HFFc6 (cell line): ENCODE measurements around the gene ZSCAN32. TPM values are rescaled to one million over a fixed set of nuclear protein-coding genes. Genes with fewer than 3 reads are reported as not detected.

Source experiments
- DNase-seq: peaks from one replicate; pipeline ENCODE4 v3.0.0-alpha.2; 2018
- H3K27ac Mint-ChIP-seq: 2 replicates; pipeline ENCODE4 v1.8.0; 2020; ENCODE audit warnings: mild to moderate bottlenecking, mixed read lengths
- H3K27me3 Mint-ChIP-seq: 2 replicates; pipeline ENCODE4 v1.8.0; 2021; ENCODE audit warnings: mild to moderate bottlenecking, moderate library complexity, mixed read lengths; ENCODE audit not compliant: insufficient read depth
- H3K36me3 Mint-ChIP-seq: 2 replicates; pipeline ENCODE4 v1.8.0; 2021; ENCODE audit warnings: low read depth, mixed read lengths
- H3K4me1 Mint-ChIP-seq: 2 replicates; pipeline ENCODE4 v1.8.0; 2020; ENCODE audit warnings: low read depth, mixed read lengths
- H3K4me3 Mint-ChIP-seq: 2 replicates; pipeline ENCODE4 v1.8.0; 2020; ENCODE audit warnings: mild to moderate bottlenecking, moderate library complexity, mixed read lengths
- H3K9me3 Mint-ChIP-seq: 2 replicates; pipeline ENCODE4 v1.8.0; 2020; ENCODE audit warnings: mild to moderate bottlenecking, mixed read lengths
- CTCF ChIP-seq: fragments of 200-600 bp; sonication (generic); IDR thresholded peaks from 2 replicates; pipeline ENCODE4 v1.5.0; 2021; ENCODE audit warnings: antibody characterized with exemption, mild to moderate bottlenecking
- long read RNA-seq: library from polyadenylated mRNA; unstranded; transcript quantifications from one replicate; pipeline ENCODE4 v2.0.0, GENCODE V29; 2019
- total RNA-seq, 6 experiments: library from RNA; stranded (reverse); fragmentation: NEBNext Ultra II Directional; extraction: Animal tissue kit (Norgen Biotek cat#: 25700); gene quantifications; 2 replicates in 1 of 6; 3 replicates in 5 of 6; pipeline ENCODE4 v1.2.3, GENCODE V29; 2021

Gene ZSCAN32
- total RNA-seq: 10 to 100 TPM in 3 of 6 experiments, 1 to 10 TPM in 3; 8.3 to 11.1 (median 10.3) TPM
- long read RNA-seq, partial matches to known transcripts: 2 of 10 reads
- long read RNA-seq, other reads (novel, unspliced or antisense): 5 of 10 reads

- peaks cover 36% of the 10 kb centered on the region for H3K9me3 Mint-ChIP-seq
- H3K36me3 Mint-ChIP-seq: peaks cover 61% of the 10 kb centered on the region
- no peak for TF ChIP-seq CTCF
- H3K27me3 Mint-ChIP-seq: no peaks in the 10 kb centered on the region
- DNase-seq: peak; percentile 99
- peak within 1 kb of the TSS; percentile 91 for H3K4me3 Mint-ChIP-seq
- peaks cover 9% of the 10 kb centered on the region for H3K4me1 Mint-ChIP-seq
- peak within 1 kb of the TSS; percentile 81 for H3K27ac Mint-ChIP-seq
These were observed at the start of gene ZSCAN32, which contains the start of gene ZNF174 for GRCh38 chr16:3400779-3401688. Gene ZSCAN32, minus strand, starts transcription at chr16:3401004. Its CDS starts 3,447 bp downstream, at chr16:3397557. Gene ZNF174, plus strand, starts transcription at chr16:3401215. Its CDS starts 790 bp downstream, at chr16:3402005.

GRCh38 chr16:3444032-3444388 is 43.2 kb upstream of the ZSCAN32 start:
- peak overlapping the region; percentile 97 for H3K4me3 Mint-ChIP-seq
- TF ChIP-seq CTCF: no peak; the same call in 1 of the 2 replicates
- peak overlapping the region; percentile 93 for H3K27ac Mint-ChIP-seq
- peaks cover 31% of the 10 kb centered on the region for H3K36me3 Mint-ChIP-seq
- peak; percentile 61 for DNase-seq
- peaks cover 8% of the 10 kb centered on the region for H3K27me3 Mint-ChIP-seq
- H3K4me1 Mint-ChIP-seq: peaks cover 6% of the 10 kb centered on the region
- H3K9me3 Mint-ChIP-seq: peaks cover 20% of the 10 kb centered on the region

- Mint-ChIP-seq H3K9me3 (peaks cover 20% of the 10 kb centered on the region), H3K27me3 (peaks cover 8% of the 10 kb centered on the region), H3K4me1 (peaks cover 6% of the 10 kb centered on the region), H3K4me3 (peak within 1 kb of the TSS; percentile 97), H3K36me3 (peaks cover 31% of the 10 kb centered on the region), H3K27ac (peak within 1 kb of the TSS; percentile 93)
- DNase-seq: peak; percentile 92
- TF ChIP-seq CTCF: no peak
These were observed 42.6 kb upstream of the ZSCAN32 start, which contains the start of the genes NAA60 and ZNF597 for GRCh38 chr16:3443108-3444031. Gene NAA60, plus strand, starts transcription at chr16:3443680. Its CDS starts 32,548 bp downstream, at chr16:3476228. Gene ZNF597, minus strand, starts transcription at chr16:3443504. Its CDS starts 351 bp downstream, at chr16:3443153.

GRCh38 chr16:3439637-3440036 is 38.8 kb upstream of the ZSCAN32 start:
- Mint-ChIP-seq H3K27ac (no peak overlapping the region), H3K4me1 (peaks cover under 1% of the 10 kb centered on the region; the same call in 1 of the 2 replicates), H3K4me3 (no peak overlapping the region)

More at GRCh38 chr16:3439637-3440036, 38.8 kb upstream of the ZSCAN32 start:
- no peak for TF ChIP-seq CTCF
- H3K9me3 Mint-ChIP-seq: peaks cover 20% of the 10 kb centered on the region
- peaks cover 31% of the 10 kb centered on the region for H3K36me3 Mint-ChIP-seq
- no peak for DNase-seq
- H3K27me3 Mint-ChIP-seq: peaks cover 9% of the 10 kb centered on the region
